Measurements from ENCODE around the gene PGAP6. TPM values are rescaled to one million over a fixed set of nuclear protein-coding genes. Genes with fewer than 3 reads are reported as not detected.

The PGAP6 gene
- total and polyA plus RNA-seq, 10 donors = 19.5 to 63.2 (median 43.9) TPM

GRCh38 chr16:369866-370436, 11.8 kb downstream of the PGAP6 start:
- Histone ChIP-seq H3K9me3 (no peaks in the 10 kb centered on the region), H3K4me1 (peaks cover 9 to 32% (median 25%) of the 10 kb centered on the region in 6 donors), H3K27ac (peak overlapping the region in 4 of 8 donors; percentile 75 to 85 (median 84)), H3K4me3 (peak overlapping the region; percentile 15 to 71 (median 34)), H3K36me3 (peaks cover 0 to 78% (median 64%) of the 10 kb centered on the region in 6 donors), H3K27me3 (replicated peaks in 1 of 7) (peaks cover 0 to under 1% (median 0%) of the 10 kb centered on the region in 7 donors)
- intact Hi-C loops (cut with DNase I; ENCODE audit: low total_unique reads) = no loop called here
- TF ChIP-seq POLR2A (IDR thresholded peaks at IDR 0.05) (no peak), POLR2AphosphoS5 (IDR thresholded peaks at IDR 0.05) (no peak), CTCF (IDR thresholded peaks at IDR 0.05 in 8 of 11, conservative IDR thresholded peaks at IDR 0.05 in 3 of 11) (no peak)
- WGBS, 5 donors = 33 to 62% (median 45%) methylated on average over 28 to 44 of the region's 44 CpGs
- DNase-seq = peak; percentile 78

- Histone ChIP-seq H3K9me3 (no peaks in the 10 kb centered on the region), H3K4me3 (peak overlapping the region in 4 of 8 donors; percentile 22 to 71 (median 52)), H3K36me3 (peaks cover 0 to 72% (median 59%) of the 10 kb centered on the region in 6 donors), H3K27ac (no peak overlapping the region), H3K4me1 (peaks cover 9 to 32% (median 25%) of the 10 kb centered on the region in 6 donors), H3K27me3 (replicated peaks in 1 of 7) (peaks cover 0 to 7% (median 0%) of the 10 kb centered on the region in 7 donors)
- WGBS, 5 donors = 85 to 94% (median 91%) methylated on average over 19 to 20 of the region's 20 CpGs
- TF ChIP-seq POLR2AphosphoS5 (IDR thresholded peaks at IDR 0.05) = no peak
- no peak for TF ChIP-seq POLR2A (IDR thresholded peaks at IDR 0.05)
- TF ChIP-seq CTCF (IDR thresholded peaks at IDR 0.05 in 8 of 11, conservative IDR thresholded peaks at IDR 0.05 in 3 of 11) = no peak
- DNase-seq = peak; percentile 79
- intact Hi-C loops (cut with DNase I; ENCODE audit: low total_unique reads) = no loop called here
Observed at GRCh38 chr16:369275-369865, 12.4 kb downstream of the PGAP6 start.

GRCh38 chr16:368388-369158, 13.2 kb downstream of the PGAP6 start:
- peaks cover 0 to 14% (median 0%) of the 10 kb centered on the region in 7 donors for H3K27me3 ChIP-seq (replicated peaks in 1 of 7)
- TF ChIP-seq CTCF (IDR thresholded peaks at IDR 0.05 in 8 of 11, conservative IDR thresholded peaks at IDR 0.05 in 3 of 11) (no peak), POLR2AphosphoS5 (IDR thresholded peaks at IDR 0.05) (no peak), POLR2A (IDR thresholded peaks at IDR 0.05) (no peak)
- no peak overlapping the region for H3K27ac ChIP-seq
- intact Hi-C loops (cut with DNase I; ENCODE audit: low total_unique reads) = no loop called here
- no peak overlapping the region for H3K4me3 ChIP-seq
- 95 to 96% (median 95%) methylated on average over 24 to 29 of the region's 29 CpGs for WGBS, 5 donors
- peaks cover 9 to 32% (median 25%) of the 10 kb centered on the region in 6 donors for H3K4me1 ChIP-seq
- H3K9me3 ChIP-seq = no peaks in the 10 kb centered on the region
- peak; percentile 73 for DNase-seq
- peaks cover 0 to 64% (median 51%) of the 10 kb centered on the region in 6 donors for H3K36me3 ChIP-seq
